GM19240 (cell line): ENCODE data around the gene KRTAP5-10.
"Not testable (repeated sequence)": the region's sequence is repeated elsewhere in the genome, so short reads cannot be mapped to it uniquely, and the experiment has no call there.

Experiments used
- DNase-seq: peaks from one replicate; pipeline ENCODE4 v3.0.0; 2011; ENCODE audit warnings: low spot score; ENCODE audit not compliant: insufficient read length

Gene KRTAP5-10

GRCh38 chr11:71542382-71542781, 23.0 kb upstream of the KRTAP5-10 start:
- DNase-seq: no peak

DNA sequence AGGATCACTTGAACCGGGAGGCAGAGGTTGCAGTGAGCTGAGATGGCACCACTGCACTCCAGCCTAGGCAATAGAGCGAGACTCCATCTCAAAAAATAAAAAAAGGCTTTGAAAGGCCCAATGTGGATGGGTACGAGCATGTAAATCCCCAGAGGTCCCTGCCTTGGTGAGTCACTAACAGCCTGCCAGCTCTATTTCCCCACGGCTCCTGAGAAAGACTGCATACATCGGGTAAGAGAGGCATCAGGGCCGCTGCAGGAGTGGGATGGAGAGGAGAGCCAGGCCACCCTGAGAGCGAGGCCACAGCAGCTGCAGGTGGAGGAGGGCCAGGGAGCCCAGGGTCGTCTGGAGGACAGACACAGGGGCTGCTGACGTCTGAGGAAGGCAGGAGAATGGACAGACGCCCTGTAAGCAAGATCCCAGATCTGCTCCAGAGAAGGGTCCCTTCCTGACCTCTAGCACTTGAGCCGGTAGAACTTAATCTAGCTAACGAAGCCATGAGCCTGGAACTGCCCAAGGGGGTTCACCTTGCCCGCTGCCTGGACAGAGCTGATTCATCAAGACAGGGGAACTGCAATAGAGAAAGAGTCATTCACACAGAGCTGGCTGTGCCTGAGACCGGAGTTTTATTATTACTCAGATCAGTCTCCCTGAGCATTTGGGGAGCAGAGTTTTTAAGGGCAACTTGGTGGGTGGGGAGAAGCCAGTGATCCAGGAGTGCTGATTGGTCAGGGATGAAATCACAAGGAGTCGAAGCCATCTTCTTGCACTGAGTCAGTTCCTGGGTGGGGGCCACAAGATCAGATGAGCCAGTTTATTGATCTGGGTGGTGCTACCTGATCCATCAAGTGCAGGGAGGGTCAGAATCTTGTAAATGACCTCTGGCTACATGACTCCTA, 22.2 kb upstream of the KRTAP5-10 start:
- no peak for DNase-seq

DNA sequence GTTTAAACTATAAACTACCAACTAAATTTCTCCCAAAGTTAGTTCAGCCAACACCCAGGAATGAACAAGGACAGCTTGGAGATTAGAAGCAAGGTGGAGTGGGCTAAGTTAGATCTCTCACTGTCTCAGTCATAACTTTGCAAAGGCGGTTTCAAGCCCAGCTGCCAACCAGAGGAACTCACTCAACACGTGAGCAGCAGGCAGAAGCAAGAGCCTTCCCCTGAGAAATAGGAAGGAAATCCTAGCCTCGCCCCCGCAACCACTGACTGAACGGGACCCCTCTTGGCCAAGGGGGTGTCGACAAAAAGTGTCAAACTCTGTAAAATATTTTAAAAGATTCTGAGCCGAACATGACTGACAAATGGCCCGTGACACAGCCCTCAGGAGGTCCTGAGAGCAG, 21.5 kb upstream of the KRTAP5-10 start:
- no peak for DNase-seq

GRCh38 chr11:71544525-71545214, 20.7 kb upstream of the KRTAP5-10 start:
- no peak for DNase-seq

DNA sequence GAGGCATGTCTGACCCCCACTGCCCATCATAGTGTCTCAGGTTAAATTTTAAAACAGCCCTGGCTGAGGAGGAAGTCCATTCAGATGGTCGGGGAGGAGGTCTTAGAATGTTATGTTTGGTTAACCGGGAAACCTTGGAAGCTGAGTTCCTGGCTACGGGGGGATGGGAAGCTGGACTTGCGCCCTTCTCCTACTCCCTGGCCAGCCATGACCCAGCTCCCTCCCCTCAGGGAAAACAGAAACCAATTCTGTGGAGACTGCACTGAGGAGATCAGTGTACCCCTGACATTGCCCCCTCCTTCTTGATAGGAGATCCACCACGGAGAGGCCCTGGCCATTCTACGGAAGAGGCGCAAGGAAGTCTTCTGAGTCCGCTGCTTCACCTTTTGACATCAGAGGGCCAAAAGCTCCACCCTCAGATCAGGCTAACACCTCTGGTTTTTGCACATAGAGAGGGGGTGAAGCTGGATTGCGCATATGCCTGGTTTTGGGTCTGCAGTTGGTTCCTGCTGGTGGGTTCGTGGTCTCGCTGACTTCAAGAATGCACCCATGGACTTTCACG, 19.9 kb upstream of the KRTAP5-10 start:
- DNase-seq: no peak

DNA sequence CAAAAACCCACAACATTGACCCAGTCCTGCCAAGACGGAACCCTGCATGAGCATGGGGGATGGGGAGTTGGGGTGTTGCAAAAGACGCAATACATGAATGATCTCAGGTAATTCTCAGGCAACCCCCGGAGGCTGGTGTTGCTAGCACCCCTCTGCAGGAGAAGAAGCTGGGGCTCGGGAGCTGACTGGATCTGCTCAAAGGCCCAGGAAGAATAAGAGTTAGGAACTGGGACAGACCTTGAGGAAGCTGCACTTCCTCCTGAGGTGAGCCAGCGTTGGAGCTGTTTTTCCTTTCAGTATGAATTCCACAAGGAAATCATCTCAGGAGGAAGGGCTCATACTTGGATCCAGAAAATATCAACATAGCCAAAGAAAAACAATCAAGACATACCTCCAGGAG, 17.2 kb upstream of the KRTAP5-10 start, which contains the start of gene KRTAP5-9:
TSS of gene KRTAP5-9 (plus strand) at position 301 of the 400 bp plus-strand sequence. CDS start 238 bp downstream, outside the sequence.
- DNase-seq: no peak

DNA sequence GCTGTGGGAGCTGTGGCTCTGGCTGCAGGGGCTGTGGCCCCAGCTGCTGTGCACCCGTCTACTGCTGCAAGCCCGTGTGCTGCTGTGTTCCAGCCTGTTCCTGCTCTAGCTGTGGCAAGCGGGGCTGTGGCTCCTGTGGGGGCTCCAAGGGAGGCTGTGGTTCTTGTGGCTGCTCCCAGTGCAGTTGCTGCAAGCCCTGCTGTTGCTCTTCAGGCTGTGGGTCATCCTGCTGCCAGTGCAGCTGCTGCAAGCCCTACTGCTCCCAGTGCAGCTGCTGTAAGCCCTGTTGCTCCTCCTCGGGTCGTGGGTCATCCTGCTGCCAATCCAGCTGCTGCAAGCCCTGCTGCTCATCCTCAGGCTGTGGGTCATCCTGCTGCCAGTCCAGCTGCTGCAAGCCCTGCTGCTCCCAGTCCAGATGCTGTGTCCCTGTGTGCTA, 16.6 kb upstream of the KRTAP5-10 start:
- DNase-seq: no peak

- DNase-seq: no peak
Measured at GRCh38 chr11:71551711-71552110, 13.7 kb upstream of the KRTAP5-10 start.

DNA sequence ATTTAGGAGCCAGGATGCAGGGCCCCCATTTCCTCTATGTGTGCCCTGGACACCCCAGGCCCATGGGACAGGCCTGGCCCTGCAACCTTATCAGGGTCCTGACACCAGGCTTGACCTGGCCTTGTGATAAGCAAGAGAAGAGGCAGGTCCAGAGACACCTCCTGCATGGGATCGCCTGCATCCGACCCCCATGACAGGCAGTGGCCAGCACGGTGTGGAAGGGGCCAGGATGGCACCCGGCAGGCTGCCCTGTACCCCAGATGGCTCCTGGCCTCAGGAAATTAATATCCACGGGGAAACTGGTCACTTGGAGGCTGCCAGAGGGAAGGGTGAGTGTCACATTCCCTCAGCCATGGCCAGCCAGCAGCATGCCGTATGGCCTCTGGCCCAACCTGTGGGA, 10.4 kb upstream of the KRTAP5-10 start:
- DNase-seq: no peak

GRCh38 chr11:71555508-71555907, 9.9 kb upstream of the KRTAP5-10 start:
- DNase-seq: no peak

- DNase-seq: no peak
Measured at GRCh38 chr11:71556018-71556417, 9.3 kb upstream of the KRTAP5-10 start.

DNA sequence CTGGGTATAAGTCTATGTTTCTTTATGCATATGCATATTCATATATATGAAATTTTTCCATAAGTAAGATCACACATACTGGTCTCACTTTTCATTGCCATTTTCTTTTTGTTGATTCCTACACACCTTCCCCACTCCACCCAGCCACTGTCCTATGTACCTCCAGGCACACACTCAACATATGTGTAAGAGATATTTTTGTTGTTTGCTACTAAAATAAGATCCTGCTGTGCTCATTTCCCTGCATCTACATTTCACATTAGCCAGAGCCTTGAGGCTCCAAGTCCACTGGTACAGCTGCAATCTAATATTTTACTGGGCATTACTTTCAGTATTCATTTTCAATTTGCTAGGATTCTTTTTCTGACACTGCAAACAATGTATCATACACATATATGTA, 8.1 kb upstream of the KRTAP5-10 start:
- no peak for DNase-seq

DNA sequence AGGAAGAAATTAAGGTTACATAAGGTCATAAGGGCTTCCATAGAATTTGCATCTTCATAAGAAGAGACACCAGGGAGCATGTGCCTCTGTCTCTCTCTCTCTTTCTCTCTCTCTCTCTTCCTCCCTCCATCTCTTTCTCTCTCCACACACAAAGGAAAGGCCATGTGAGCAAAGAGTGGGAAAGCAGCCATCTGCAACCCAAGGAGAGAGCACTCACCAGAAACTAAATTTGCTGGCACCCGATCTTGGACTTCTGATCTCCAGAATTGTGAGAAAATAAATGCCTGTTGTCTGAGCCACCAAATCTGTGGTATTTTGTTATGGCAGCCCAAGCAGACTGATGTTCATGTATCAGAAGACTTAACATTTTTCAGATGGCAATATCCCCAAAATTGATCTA, 6.4 kb upstream of the KRTAP5-10 start:
- no peak for DNase-seq

DNA sequence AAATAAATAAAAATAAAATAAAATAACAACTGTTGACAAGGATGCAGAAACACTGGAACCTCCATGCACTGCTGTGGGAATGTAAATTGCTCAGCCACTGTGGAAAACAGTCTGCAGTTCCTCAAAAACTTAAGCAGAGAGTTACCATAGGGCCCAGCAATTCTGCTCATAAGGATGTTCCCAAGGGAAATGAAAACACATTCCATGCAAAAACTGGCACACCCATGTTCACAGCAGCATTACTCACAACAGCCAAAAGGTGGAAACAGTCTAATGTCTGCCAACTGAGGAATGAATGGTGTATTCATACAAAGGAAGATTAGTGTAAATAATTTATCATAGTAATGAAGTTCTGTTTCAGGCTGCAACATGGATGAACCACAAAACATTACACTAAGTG, 3.2 kb upstream of the KRTAP5-10 start:
- no peak for DNase-seq

- peak; percentile 57 for DNase-seq
Measured at GRCh38 chr11:71563406-71563805, 2.0 kb upstream of the KRTAP5-10 start.

- DNase-seq: no peak
Measured at GRCh38 chr11:71564430-71564829, 933 bp upstream of the KRTAP5-10 start.

- no peak for DNase-seq
Measured at GRCh38 chr11:71566081-71566620, 788 bp downstream of the KRTAP5-10 start.

DNA sequence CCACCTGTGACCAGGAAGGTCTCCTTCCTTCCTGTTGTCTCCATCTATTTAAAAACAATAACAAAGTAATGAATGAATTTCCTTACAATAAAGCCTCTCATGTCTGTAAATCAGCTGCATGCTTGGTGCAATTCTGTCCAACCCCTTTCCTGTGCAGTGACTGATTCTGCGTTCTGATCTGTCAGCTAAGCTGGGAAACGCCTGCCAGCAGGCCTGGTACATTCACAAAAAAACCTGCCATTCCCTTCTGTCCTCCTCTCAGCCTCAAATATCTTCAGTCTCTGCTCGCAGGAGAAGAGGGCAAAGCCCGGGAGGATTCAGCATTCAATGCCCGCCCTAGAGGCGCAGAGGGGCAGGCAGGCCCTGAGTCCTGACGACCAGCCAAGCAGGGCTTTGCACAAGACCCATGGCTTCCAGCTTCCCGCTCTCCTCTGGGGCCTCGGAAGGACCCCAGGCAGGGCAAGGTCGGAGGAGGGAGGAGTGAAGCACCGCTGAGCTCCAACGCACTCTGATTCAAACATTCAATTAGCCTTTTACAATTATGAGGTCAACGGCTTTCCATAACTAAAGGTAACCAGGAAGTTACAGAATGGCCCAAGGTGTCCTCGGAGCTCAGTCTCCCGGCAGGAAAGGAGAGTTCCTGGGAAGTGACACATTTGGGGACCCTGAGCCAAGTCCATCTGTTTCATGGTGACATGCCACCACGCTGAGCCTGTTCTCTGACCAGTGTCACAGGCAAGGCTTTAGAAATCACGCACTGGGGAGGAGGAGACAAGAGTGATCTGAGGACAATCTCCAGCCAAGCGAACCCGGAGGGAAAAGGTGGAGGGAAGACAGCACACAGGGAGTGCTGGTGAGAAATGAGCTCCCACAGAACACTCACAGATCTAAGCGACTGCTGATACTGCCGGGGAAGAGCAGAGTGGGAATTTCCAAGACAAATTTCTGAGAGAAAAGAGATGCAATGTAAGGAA, 1.6 kb downstream of the KRTAP5-10 start:
- DNase-seq: not testable (repeated sequence)

GRCh38 chr11:71567633-71568032, 2.3 kb downstream of the KRTAP5-10 start:
- not testable (repeated sequence) for DNase-seq

DNA sequence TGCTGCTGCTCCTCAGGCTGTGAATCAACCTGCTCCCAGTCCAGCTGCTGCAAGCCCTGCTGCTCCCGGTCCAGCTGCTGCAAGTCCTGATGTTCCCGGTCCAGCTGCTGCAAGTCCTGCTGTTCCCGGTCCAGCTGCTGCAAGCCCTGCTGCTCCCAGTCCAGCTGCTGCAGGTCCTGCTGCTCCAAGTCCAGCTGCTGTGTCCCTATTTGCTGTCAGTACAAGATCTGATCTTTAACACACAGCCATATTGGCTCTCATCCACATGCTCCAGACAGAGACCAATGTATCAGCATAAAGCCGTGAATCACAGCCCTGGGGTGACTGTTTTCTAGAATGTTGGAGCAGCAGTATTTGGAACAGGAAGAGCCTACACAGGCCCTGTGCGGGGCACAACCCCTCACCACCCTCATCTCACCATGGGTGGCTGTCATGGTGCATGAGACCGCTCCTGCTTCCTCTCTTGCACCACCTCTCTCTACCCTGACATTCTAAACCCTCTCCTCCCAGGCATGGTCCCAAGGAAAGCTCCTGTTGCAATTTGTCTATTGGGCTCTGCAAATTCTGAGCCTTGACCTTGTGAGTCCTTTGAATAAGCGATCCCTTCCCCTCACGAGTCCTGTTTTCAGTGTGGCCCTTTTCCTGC, 3.5 kb downstream of the KRTAP5-10 start:
- DNase-seq: no peak
